GM12878 (cell line): ENCODE data around the gene SLIT1. TPM values are rescaled to one million over a fixed set of nuclear protein-coding genes. Genes with fewer than 3 reads are reported as not detected.

Experiments used
- ATAC-seq: fragments of 200-7000 bp; cut with Tn5 transposase; 3 replicates; pipeline ENCODE4 v1.9.1; 2020; ENCODE audit warnings: mild to moderate bottlenecking, moderate library complexity
- BruUV-seq: library from RNA; stranded (reverse); fragments of 400-500 nt; replicated peaks from 2 replicates; lab custom pipeline; 2021; lab: Mats Ljungman, UMichigan
- CTCF ChIA-PET: fragments of 300-600 bp; sonication (Branson Sonifier 250); formaldehyde crosslinking; extraction: SDS; loops from one replicate; lab custom pipeline; 2021; ENCODE audit warnings: inconsistent platforms; lab: Yijun Ruan, JAX
- POLR2A ChIA-PET: fragments of 350-600 bp; formaldehyde crosslinking; extraction: SDS; loops from one replicate; lab custom pipeline; 2021; ENCODE audit warnings: inconsistent platforms; lab: Charles Lee
- RAD21 ChIA-PET: fragments of 300-600 bp; sonication (Branson Sonifier 250); formaldehyde crosslinking; loops from one replicate; lab custom pipeline; 2023; ENCODE audit warnings: antibody characterized with exemption; ENCODE audit not compliant: unreplicated experiment; lab: Charles Lee
- SMC1A ChIA-PET: fragments of 300-600 bp; sonication (Branson Sonifier 250); formaldehyde crosslinking; loops from one replicate; lab custom pipeline; 2023; ENCODE audit not compliant: unreplicated experiment, uncharacterized antibody; lab: Charles Lee
- DNase-seq: peaks from one replicate; pipeline ENCODE4 v3.0.0-alpha.2; 2011; ENCODE audit warnings: low read depth, low spot score
- FAIRE-seq: peaks from 3 replicates; lab custom pipeline; 2011; peaks lifted over from hg19 to GRCh38; lab: Jason Lieb, UNC
- H2AFZ ChIP-seq: 2 replicates; pipeline ENCODE4 v1.6.0; 2011; ENCODE audit warnings: low read depth, low read length, control low read depth; ENCODE audit not compliant: control insufficient read depth
- H3K27ac ChIP-seq: 2 replicates; pipeline ENCODE4 v1.5.1; 2011; ENCODE audit warnings: control low read depth; ENCODE audit not compliant: control insufficient read depth, insufficient read depth
- H3K27me3 ChIP-seq, 2 experiments: replicated peaks in 1 of 2; 2 replicates each; pipeline versions ENCODE4 v1.6.0 to v1.6.1; 2011; ENCODE audit warnings: low read length in 1 of 2; ENCODE audit not compliant: control insufficient read depth in 2 of 2, insufficient read depth in 2 of 2
- H3K36me3 ChIP-seq, 2 experiments: 2 replicates each; pipeline ENCODE4 v1.5.1; 2011; ENCODE audit warnings: low read length in 1 of 2; ENCODE audit not compliant: control insufficient read depth in 2 of 2, insufficient read depth in 2 of 2
- H3K4me1 ChIP-seq: 2 replicates; pipeline ENCODE4 v1.6.1; 2011; ENCODE audit warnings: mild to moderate bottlenecking, low read length, moderate library complexity, mixed read lengths; ENCODE audit not compliant: control insufficient read depth, insufficient read depth
- H3K4me2 ChIP-seq: 2 replicates; pipeline ENCODE4 v1.6.0; 2011; ENCODE audit warnings: control low read depth; ENCODE audit not compliant: control insufficient read depth, insufficient read depth
- H3K4me3 ChIP-seq: fragments of 200-600 bp; sonication (generic); 2 replicates; pipeline ENCODE4 v1.5.1; 2016
- H3K79me2 ChIP-seq: 2 replicates; pipeline ENCODE4 v1.6.0; 2011; ENCODE audit warnings: low read length; ENCODE audit not compliant: control insufficient read depth, insufficient read depth
- H3K9ac ChIP-seq: 2 replicates; pipeline ENCODE4 v1.8.0; 2011; ENCODE audit warnings: low read length, control low read depth, mixed read lengths; ENCODE audit not compliant: control insufficient read depth, insufficient read depth
- H3K9me3 ChIP-seq: replicated peaks from 3 replicates; pipeline ENCODE4 v1.5.1; 2011; ENCODE audit warnings: mild to moderate bottlenecking, low read length; ENCODE audit not compliant: control insufficient read depth, insufficient read depth
- H4K20me1 ChIP-seq: 2 replicates; pipeline ENCODE4 v1.6.0; 2011; ENCODE audit not compliant: control insufficient read depth, insufficient read depth
- ASH2L ChIP-seq: fragments of 300-600, 200-600 bp; sonication (generic); IDR thresholded peaks from 2 replicates; pipeline ENCODE4 v1.6.1; 2017; ENCODE audit warnings: low read depth, mild to moderate bottlenecking, borderline replicate concordance
- CHD4 ChIP-seq: fragments of 200-600 bp; sonication (generic); IDR thresholded peaks from 2 replicates; pipeline ENCODE4 v1.6.1; 2016; ENCODE audit warnings: mild to moderate bottlenecking
- GABPA ChIP-seq: IDR thresholded peaks from 2 replicates; pipeline ENCODE4 v1.6.1; 2014; ENCODE audit warnings: antibody characterized with exemption, low read depth, mild to moderate bottlenecking, inconsistent platforms
- KLF5 ChIP-seq: fragments of 450-650 bp; IDR thresholded peaks from 2 replicates; pipeline ENCODE4 v1.6.1; 2014; ENCODE audit warnings: mild to moderate bottlenecking; ENCODE audit not compliant: partially characterized antibody
- MEF2B ChIP-seq: fragments of 450-650 bp; IDR thresholded peaks from 2 replicates; pipeline ENCODE4 v1.6.1; 2018; ENCODE audit warnings: mild to moderate bottlenecking, moderate library complexity; ENCODE audit not compliant: partially characterized antibody, poor library complexity, severe bottlenecking
- MXI1 ChIP-seq: fragments of 150-350 bp; IDR thresholded peaks from 2 replicates; pipeline ENCODE4 v1.6.1; 2011; ENCODE audit warnings: low read depth, mild to moderate bottlenecking, inconsistent platforms, low read length, improper control_type of control experiment
- POU2F2 ChIP-seq: IDR thresholded peaks from 3 replicates; pipeline ENCODE4 v1.6.1; 2011; ENCODE audit warnings: low read depth, mild to moderate bottlenecking, low read length, borderline replicate concordance
- RAD51 ChIP-seq: fragments of 450-650 bp; IDR thresholded peaks from 2 replicates; pipeline ENCODE4 v1.6.1; 2016; ENCODE audit warnings: moderate library complexity, mild to moderate bottlenecking, inconsistent platforms
- RFX5 ChIP-seq: IDR thresholded peaks from 2 replicates; pipeline ENCODE4 v1.6.1; 2011; ENCODE audit warnings: low read depth, low read length, improper control_type of control experiment
- SUZ12 ChIP-seq: fragments of 200-600 bp; sonication (generic); IDR thresholded peaks from one replicate; pipeline ENCODE4 v1.6.1; 2018; ENCODE audit warnings: antibody characterized with exemption, mild to moderate bottlenecking; ENCODE audit not compliant: unreplicated experiment
- TARDBP ChIP-seq: IDR thresholded peaks from 2 replicates; pipeline ENCODE4 v1.6.1; 2016; ENCODE audit warnings: borderline replicate concordance
- TCF12 ChIP-seq: IDR thresholded peaks from 2 replicates; pipeline ENCODE4 v1.6.1; 2011; ENCODE audit warnings: low read depth, mild to moderate bottlenecking, low read length
- TCF3 ChIP-seq: IDR thresholded peaks from 2 replicates; pipeline ENCODE4 v1.6.1; 2012; ENCODE audit warnings: low read depth, mild to moderate bottlenecking, low read length, borderline replicate concordance; ENCODE audit not compliant: insufficient read depth
- WGBS: methylation state at CpG from one replicate; pipeline ENCODE4 v1.1.6; 2016; ENCODE audit warnings: low lambda C conversion rate; ENCODE audit not compliant: insufficient replicate concordance, insufficient coverage; ENCODE audit errors: missing lambda C conversion rate; 5-methylcytosine and 5-hydroxymethylcytosine counted together
- in situ Hi-C: fragments of 300-500 bp; cut with MboI; formaldehyde crosslinking; loops from 9 replicates; pipeline ENCODE4 v1.14.3; 2018; ENCODE audit warnings: mixed read lengths
- intact Hi-C: fragments of 100-400 bp; cut with micrococcal nuclease; formaldehyde crosslinking; loops from one replicate; pipeline ENCODE4 v1.14.2; 2022; ENCODE audit not compliant: unreplicated experiment
- polyA plus RNA-seq, 11 experiments: library from polyadenylated mRNA; depleted of rRNA in 4 of 11; unstranded in 6 of 11; stranded (reverse) in 5 of 11; fragments of >200 nt; fragmentation: Nextera tagmentation in 4 of 11; fragmentation: Illumina TruSeq in 1 of 11; extraction: Ambion mirVana in 4 of 11; extraction: Trizol in 1 of 11; gene quantifications; 1 replicate in 1 of 11; 2 replicates in 10 of 11; pipeline versions ENCODE4 v1.2.1 to v1.2.3, GENCODE V29; 2011 to 2016; ENCODE audit warnings: inconsistent platforms in 2 of 11, missing spikeins in 2 of 11, low read depth in 1 of 11
- total RNA-seq, 4 experiments: library from RNA; depleted of rRNA in 3 of 4; stranded (reverse); fragments of >200 nt in 3 of 4; fragmentation: Illumina TruSeq in 1 of 4; extraction: Trizol in 1 of 4; gene quantifications; 2 replicates each; pipeline versions ENCODE4 v1.2.1 to v1.2.3, GENCODE V29; 2013 to 2021
- TF ChIP-seq, protein P1 (sequence below): IDR thresholded peaks from 2 replicates; pipeline ENCODE4 v1.6.1; 2011; ENCODE audit warnings: low read depth, low read length, improper control_type of control experiment, borderline replicate concordance
- TF ChIP-seq, protein P2 (sequence below): IDR thresholded peaks from 2 replicates; pipeline ENCODE4 v1.6.1; 2012; ENCODE audit warnings: low read length, inconsistent platforms

The SLIT1 gene
- total and polyA plus RNA-seq, 10 of the 15 experiments (the other 5 are each of a cell fraction or from before 2014, with no cell fraction given): 0.04 to 0.19 (median 0.06) TPM; not detected in 4

DNA sequence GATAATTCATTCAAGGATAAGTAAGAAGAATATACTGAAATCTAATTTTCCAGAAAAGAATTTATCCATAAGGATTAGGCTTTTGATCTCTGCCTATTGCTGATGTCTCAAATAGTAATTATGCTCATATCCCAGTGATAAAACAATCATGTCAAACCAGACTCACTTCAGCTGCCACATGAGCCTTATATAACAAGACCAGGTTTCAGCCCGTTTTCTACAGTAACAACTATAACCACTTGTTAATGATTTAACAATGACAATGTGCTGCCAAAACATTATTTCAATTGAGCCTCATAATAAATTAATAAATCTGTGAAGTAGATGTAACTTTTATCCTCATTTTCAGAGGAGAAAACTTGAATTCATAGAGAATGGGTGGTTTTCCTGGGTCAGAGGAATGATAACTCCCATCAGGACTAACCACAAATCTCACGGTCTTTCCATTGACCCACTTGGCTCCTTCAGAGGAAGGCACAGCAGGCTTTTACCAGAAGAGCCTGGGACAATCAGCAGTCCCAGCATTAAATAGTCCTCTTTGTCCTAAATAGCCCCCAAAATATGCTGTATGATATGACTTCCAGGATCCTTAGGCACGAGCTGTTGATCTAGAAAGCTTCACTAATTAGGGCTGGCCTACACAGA lies 42.5 kb upstream of the SLIT1 start:
- CTCF ChIA-PET: interaction anchor here (1.3 to 1.7 kb wide), 3 partner anchors 10 to 203 kb away, joined by 3 to 4 read pairs (median 4); no protein-coding TSS in a partner anchor
- no peaks in the 10 kb centered on the region for H3K9me3 ChIP-seq
- intact Hi-C loops (no loop called here), in situ Hi-C loops (no loop called here)
- TF ChIP-seq GABPA (no peak), MEF2B (no peak)
- H3K4me1 ChIP-seq: no peaks in the 10 kb centered on the region
- FAIRE-seq: no peak
- peaks cover 3 to 7% of the 10 kb centered on the region in 2 experiments; a peak in 3 of 4 replicates for H3K36me3 ChIP-seq
- ATAC-seq: no peak
- WGBS: 91% methylated on average over 3 of the region's 3 CpGs
- RAD21 ChIA-PET: no interaction called here
- no peak overlapping the region for H3K4me3 ChIP-seq
- no peak overlapping the region for H2AFZ ChIP-seq
- H4K20me1 ChIP-seq: no peaks in the 10 kb centered on the region
- SMC1A ChIA-PET: no interaction called here
- H3K27ac ChIP-seq: no peak overlapping the region
- no peaks in the 10 kb centered on the region for H3K27me3 ChIP-seq
- H3K79me2 ChIP-seq: no peaks in the 10 kb centered on the region
- no peak for DNase-seq
- H3K4me2 ChIP-seq: no peak overlapping the region
- POLR2A ChIA-PET: interaction anchor here (0.5 kb wide), 1 partner anchor 16 kb away, joined by 7 read pairs; no protein-coding TSS in a partner anchor
- H3K9ac ChIP-seq: no peak overlapping the region
- no TSS peak for BruUV-seq

DNA sequence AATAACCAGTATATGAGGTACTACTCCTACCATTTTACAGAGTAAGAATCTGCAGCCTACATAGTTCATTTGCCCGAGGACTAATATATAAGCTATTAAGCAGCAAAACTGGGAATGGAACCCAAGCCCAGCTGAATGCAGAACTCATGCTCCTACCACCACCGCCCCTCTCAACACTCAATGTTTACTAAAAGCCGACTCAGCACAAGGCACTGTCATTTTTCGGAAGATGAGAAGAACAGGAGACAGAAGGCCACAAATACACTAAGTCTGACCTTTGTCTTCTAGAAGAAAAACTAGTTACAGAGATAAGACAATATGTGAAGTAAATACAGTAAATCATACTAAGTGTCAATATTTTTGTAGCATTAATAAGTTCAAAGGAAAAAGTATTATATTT lies 40.6 kb upstream of the SLIT1 start:
- Histone ChIP-seq H3K9me3 (no peaks in the 10 kb centered on the region), H3K4me2 (no peak overlapping the region), H4K20me1 (no peaks in the 10 kb centered on the region), H3K79me2 (no peaks in the 10 kb centered on the region), H3K27me3 (no peaks in the 10 kb centered on the region)
- no peak for FAIRE-seq
- intact Hi-C loops: no loop called here
- RAD21 ChIA-PET: interaction anchor here (1.3 kb wide), 1 partner anchor 9 kb away, joined by 3 read pairs; no protein-coding TSS in a partner anchor
- no peak for DNase-seq
- TF ChIP-seq RFX5 (no peak), RAD51 (no peak), MXI1 (no peak), TCF3 (no peak), POU2F2 (no peak), TARDBP (no peak), CHD4 (no peak), ASH2L (no peak), KLF5 (no peak), SUZ12 (no peak), TCF12 (no peak)
- TF ChIP-seq, protein P1, sequence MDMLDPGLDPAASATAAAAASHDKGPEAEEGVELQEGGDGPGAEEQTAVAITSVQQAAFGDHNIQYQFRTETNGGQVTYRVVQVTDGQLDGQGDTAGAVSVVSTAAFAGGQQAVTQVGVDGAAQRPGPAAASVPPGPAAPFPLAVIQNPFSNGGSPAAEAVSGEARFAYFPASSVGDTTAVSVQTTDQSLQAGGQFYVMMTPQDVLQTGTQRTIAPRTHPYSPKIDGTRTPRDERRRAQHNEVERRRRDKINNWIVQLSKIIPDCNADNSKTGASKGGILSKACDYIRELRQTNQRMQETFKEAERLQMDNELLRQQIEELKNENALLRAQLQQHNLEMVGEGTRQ: no peak
- TF ChIP-seq, protein P2, sequence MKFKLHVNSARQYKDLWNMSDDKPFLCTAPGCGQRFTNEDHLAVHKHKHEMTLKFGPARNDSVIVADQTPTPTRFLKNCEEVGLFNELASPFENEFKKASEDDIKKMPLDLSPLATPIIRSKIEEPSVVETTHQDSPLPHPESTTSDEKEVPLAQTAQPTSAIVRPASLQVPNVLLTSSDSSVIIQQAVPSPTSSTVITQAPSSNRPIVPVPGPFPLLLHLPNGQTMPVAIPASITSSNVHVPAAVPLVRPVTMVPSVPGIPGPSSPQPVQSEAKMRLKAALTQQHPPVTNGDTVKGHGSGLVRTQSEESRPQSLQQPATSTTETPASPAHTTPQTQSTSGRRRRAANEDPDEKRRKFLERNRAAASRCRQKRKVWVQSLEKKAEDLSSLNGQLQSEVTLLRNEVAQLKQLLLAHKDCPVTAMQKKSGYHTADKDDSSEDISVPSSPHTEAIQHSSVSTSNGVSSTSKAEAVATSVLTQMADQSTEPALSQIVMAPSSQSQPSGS: no peak
- TF ChIP-seq, all 136 proteins: peak for 0
- CTCF ChIA-PET: interaction anchor here (1.7 to 3.0 kb wide), 4 partner anchors 7 to 144 kb away, joined by 3 to 16 read pairs (median 6); no protein-coding TSS in a partner anchor
- WGBS: 98% methylated on average over 4 of the region's 4 CpGs
- Histone ChIP-seq H3K9ac (no peak overlapping the region), H3K27ac (no peak overlapping the region), H3K4me3 (no peak overlapping the region), H2AFZ (no peak overlapping the region), H3K36me3 (peaks cover 3 to 9% of the 10 kb centered on the region in 2 experiments; a peak in 3 of 4 replicates), H3K4me1 (no peaks in the 10 kb centered on the region)
- BruUV-seq: no TSS peak
- POLR2A ChIA-PET: no interaction called here
- SMC1A ChIA-PET: interaction anchor here (0.9 to 1.0 kb wide), 2 partner anchors 12 to 13 kb away, joined by 3 read pairs; no protein-coding TSS in a partner anchor
- no peak for ATAC-seq
- in situ Hi-C loops: no loop called here
